Uterus (tissue), 4 donors: ENCODE measurements around the gene GRIN3A. TPM values are rescaled to one million over a fixed set of nuclear protein-coding genes. Genes with fewer than 3 reads are reported as not detected.
"Not testable (repeated sequence)": the region's sequence is repeated elsewhere in the genome, so short reads cannot be mapped to it uniquely, and the experiment has no call there.

ENCODE experiments used
- DNase-seq, 2 donors: peaks; one replicate each; pipeline ENCODE4 v3.0.0-alpha.2; 2019 to 2020
- H3K27ac ChIP-seq, 2 donors: fragments of 200-600 bp; sonication (generic); 1 replicate in 1 of 2; 2 replicates in 1 of 2; pipeline ENCODE4 v1.5.1; 2016 to 2018
- H3K27me3 ChIP-seq, 2 donors: fragments of 200-600 bp; sonication (generic); one replicate each; pipeline ENCODE4 v1.5.1; 2018 to 2019; ENCODE audit warnings: control low read depth in 1 of 2
- H3K36me3 ChIP-seq, 2 donors: fragments of 200-600 bp; sonication (generic); one replicate each; pipeline ENCODE4 v1.5.1; 2019; ENCODE audit warnings: control low read depth in 1 of 2
- H3K4me1 ChIP-seq, 2 donors: fragments of 200-600 bp; sonication (generic); one replicate each; pipeline ENCODE4 v1.5.1; 2018 to 2019; ENCODE audit warnings: control low read depth in 1 of 2
- H3K4me3 ChIP-seq, 2 donors: fragments of 200-600 bp; sonication (generic); 1 replicate in 1 of 2; 2 replicates in 1 of 2; pipeline ENCODE4 v1.5.1; 2018 to 2019; ENCODE audit warnings: mild to moderate bottlenecking in 1 of 2
- H3K9me3 ChIP-seq, 2 donors: fragments of 200-600 bp; sonication (generic); one replicate each; pipeline ENCODE4 v1.5.1; 2019; ENCODE audit warnings: control low read depth in 1 of 2
- POLR2A ChIP-seq, 2 donors: fragments of 450-650 bp; IDR thresholded peaks; one replicate each; pipeline ENCODE4 v1.6.1; 2016; ENCODE audit warnings: antibody characterized with exemption in 2 of 2, mild to moderate bottlenecking in 1 of 2, moderate library complexity in 1 of 2
- intact Hi-C: fragments of 100-400 bp; cut with DNase I; formaldehyde crosslinking; loops from one replicate; pipeline ENCODE4 v1.15.1; 2023; ENCODE audit warnings: low total_unique reads
- total RNA-seq, 4 donors: library from RNA; depleted of rRNA in 3 of 4; stranded (reverse); fragments of >200 nt in 3 of 4; gene quantifications; one replicate each; pipeline versions ENCODE4 v1.1.0 to v1.2.4, GENCODE V29; 2014 to 2023
- TF ChIP-seq, protein P1 (sequence below), 4 experiments: fragments of 200-600 bp in 2 of 4; fragments of 450-650 bp in 2 of 4; sonication (generic) in 2 of 4; IDR thresholded peaks; one replicate each; pipeline ENCODE4 v1.5.1; 2016 to 2019; ENCODE audit warnings: antibody characterized with exemption in 4 of 4, mild to moderate bottlenecking in 2 of 4, moderate library complexity in 1 of 4
- donor health status: DM: yes; HTN: yes; CAD: no.

GRIN3A gene
- total RNA-seq, 4 donors from 2014 or later: 5.9 TPM; not detected in 3

DNA sequence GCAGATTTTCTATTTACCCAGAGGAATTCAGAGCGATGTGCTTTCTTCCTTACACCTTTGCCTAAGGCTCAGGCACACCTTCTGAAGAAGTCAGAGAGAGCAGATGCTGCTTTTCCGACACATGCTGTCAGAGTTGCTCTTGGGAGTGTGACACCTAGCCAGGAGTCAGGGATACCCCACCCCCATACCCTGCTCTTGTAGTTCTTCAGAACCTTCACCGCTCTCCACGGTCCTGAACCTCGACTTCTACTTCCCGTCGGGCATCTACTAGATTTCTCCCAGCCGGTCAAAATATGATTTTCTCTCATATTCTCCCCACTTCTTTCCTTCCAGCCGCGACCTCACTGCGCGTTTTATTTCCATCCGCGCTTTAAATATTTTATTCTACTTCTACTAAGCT lies 1.7 kb downstream of the GRIN3A start:
- TF ChIP-seq, protein P1, sequence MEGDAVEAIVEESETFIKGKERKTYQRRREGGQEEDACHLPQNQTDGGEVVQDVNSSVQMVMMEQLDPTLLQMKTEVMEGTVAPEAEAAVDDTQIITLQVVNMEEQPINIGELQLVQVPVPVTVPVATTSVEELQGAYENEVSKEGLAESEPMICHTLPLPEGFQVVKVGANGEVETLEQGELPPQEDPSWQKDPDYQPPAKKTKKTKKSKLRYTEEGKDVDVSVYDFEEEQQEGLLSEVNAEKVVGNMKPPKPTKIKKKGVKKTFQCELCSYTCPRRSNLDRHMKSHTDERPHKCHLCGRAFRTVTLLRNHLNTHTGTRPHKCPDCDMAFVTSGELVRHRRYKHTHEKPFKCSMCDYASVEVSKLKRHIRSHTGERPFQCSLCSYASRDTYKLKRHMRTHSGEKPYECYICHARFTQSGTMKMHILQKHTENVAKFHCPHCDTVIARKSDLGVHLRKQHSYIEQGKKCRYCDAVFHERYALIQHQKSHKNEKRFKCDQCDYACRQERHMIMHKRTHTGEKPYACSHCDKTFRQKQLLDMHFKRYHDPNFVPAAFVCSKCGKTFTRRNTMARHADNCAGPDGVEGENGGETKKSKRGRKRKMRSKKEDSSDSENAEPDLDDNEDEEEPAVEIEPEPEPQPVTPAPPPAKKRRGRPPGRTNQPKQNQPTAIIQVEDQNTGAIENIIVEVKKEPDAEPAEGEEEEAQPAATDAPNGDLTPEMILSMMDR (IDR thresholded peaks at IDR 0.05): no peak
- no peak for TF ChIP-seq POLR2A (IDR thresholded peaks at IDR 0.05)
- no peak for DNase-seq
- Histone ChIP-seq H3K27ac (no peak overlapping the region), H3K27me3 (peaks cover 10 to 44% of the 10 kb centered on the region in 2 donors), H3K4me3 (no peak overlapping the region), H3K9me3 (no peaks in the 10 kb centered on the region), H3K36me3 (no peaks in the 10 kb centered on the region), H3K4me1 (peaks cover 0 to 13% of the 10 kb centered on the region in 2 donors)
- intact Hi-C loops: no loop called here

DNA sequence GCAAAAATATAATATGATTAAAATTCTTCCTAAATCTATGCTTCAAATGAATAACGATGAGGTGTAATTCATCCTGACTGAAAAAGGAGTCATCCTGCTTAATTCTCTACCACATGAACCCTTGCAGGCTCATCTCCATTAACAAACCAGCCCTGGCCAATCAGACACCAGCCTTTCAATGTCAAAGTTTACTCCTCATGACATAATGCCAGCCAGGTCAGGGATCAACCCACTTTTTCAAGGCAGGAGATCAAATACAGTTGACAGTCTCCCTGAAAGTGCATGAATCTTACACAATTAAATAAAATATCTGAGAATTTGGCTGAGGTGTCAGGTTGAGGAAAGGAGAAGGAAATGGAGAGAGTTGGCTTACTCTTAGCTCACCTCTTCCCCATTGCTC lies 7.0 kb downstream of the GRIN3A start:
- H3K27me3 ChIP-seq: peaks cover 0 to 23% of the 10 kb centered on the region in 2 donors
- DNase-seq: no peak
- no peak for TF ChIP-seq POLR2A (IDR thresholded peaks at IDR 0.05)
- TF ChIP-seq, protein P1 (IDR thresholded peaks at IDR 0.05): no peak
- no peak overlapping the region for H3K27ac ChIP-seq
- intact Hi-C loops: no loop called here
- no peaks in the 10 kb centered on the region for H3K9me3 ChIP-seq
- H3K4me1 ChIP-seq: no peaks in the 10 kb centered on the region
- H3K36me3 ChIP-seq: no peaks in the 10 kb centered on the region
- no peak overlapping the region for H3K4me3 ChIP-seq

DNA sequence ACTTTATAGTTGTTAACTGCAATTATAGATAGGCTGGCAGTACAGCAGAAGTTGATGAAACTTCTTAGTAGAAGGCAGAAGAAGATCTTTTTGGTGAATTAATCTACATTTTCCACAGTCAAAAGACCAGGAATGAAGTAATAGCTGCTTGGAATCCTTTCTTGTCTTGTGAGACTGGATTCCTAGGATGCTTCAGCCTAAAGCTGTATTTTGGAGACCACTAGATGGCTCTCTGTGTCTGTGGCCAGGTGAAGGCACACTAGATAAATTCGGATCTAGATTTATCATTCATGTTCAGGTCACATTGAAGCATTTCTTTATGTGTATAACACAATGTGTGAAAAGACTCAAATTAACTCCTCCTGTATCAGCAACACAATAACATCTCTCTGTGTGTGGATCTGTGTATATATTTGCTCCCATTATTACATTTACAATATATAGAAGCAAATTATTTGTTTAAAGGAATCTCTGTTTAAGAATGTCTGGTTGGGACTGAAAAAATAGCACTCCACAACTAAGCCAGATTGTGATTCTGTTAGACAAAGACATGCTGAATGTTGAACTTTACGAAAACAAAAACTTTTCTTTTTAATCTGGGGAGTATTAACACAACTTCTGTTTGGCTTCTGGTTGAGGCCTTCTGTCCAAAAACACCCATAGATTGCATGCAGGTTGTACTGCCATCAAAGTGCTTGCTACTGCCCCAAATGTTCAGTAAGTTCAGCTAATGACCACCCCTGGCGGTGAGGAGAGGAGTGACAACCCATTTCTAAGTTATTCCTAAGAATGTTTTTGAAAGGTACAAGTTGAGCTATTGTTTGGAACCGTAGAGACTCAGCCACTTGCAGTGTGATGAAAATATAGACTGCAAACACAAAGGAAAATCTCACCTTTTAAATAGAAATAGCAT lies 10.6 kb downstream of the GRIN3A start:
- H3K9me3 ChIP-seq: no peaks in the 10 kb centered on the region
- intact Hi-C loops: no loop called here
- no peaks in the 10 kb centered on the region for H3K36me3 ChIP-seq
- no peak overlapping the region for H3K27ac ChIP-seq
- TF ChIP-seq POLR2A (IDR thresholded peaks at IDR 0.05): no peak
- TF ChIP-seq, protein P1 (IDR thresholded peaks at IDR 0.05): peak in 3 of 4 experiments; percentile 7 to 14 (median 13)
- no peak for DNase-seq
- no peaks in the 10 kb centered on the region for H3K27me3 ChIP-seq
- no peaks in the 10 kb centered on the region for H3K4me1 ChIP-seq
- H3K4me3 ChIP-seq: no peak overlapping the region

DNA sequence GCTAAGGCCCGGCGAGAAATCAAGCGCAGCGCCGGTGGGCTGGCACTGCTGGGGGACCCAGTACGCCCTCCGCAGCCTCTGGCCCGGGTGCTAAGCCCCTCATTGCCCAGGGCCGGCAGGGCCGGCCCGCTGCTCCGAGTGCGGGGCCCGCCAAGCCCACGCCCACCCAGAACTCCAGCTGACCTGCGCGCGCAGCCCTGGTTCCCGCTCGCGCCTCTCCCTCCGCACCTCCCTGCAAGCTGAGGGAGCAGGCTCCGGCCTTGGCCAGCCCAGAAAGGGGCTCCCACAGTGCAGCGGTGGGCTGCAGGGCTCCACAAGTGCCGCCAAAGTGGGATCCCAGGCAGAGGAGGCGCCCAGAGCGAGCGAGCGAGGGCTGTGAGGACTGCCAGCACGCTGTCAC lies 14.2 kb downstream of the GRIN3A start:
- H3K27me3 ChIP-seq, H3K36me3 ChIP-seq, H3K4me1 ChIP-seq, H3K27ac ChIP-seq, intact Hi-C loops, H3K9me3 ChIP-seq, H3K4me3 ChIP-seq, DNase-seq: not testable (repeated sequence)

DNA sequence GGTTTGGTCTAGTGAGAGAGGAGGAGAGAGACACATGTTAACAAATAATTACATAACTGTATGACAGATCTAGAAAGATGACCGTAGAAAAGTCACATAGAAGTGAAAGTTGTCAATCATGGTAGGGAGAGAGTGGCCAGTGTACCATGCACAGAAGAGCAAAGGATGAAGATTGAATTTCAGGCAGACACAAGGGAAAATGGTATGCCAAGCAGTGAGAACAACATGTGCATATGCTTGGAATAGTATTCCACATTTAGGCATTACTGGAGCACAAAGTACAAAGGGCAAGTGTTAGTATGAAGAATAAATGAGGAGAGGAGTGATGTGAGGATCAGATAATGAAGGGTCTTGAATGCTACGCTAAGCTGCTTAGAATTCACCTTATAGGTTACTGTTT lies 20.3 kb downstream of the GRIN3A start:
- intact Hi-C loops: no loop called here
- H3K27ac ChIP-seq: no peak overlapping the region
- H3K36me3 ChIP-seq: no peaks in the 10 kb centered on the region
- H3K27me3 ChIP-seq: no peaks in the 10 kb centered on the region
- DNase-seq: no peak
- no peaks in the 10 kb centered on the region for H3K4me1 ChIP-seq
- no peak overlapping the region for H3K4me3 ChIP-seq
- TF ChIP-seq POLR2A (IDR thresholded peaks at IDR 0.05): no peak
- TF ChIP-seq, protein P1 (IDR thresholded peaks at IDR 0.05): no peak
- no peaks in the 10 kb centered on the region for H3K9me3 ChIP-seq
